IPS-15b (cell line): ENCODE measurements around the gene SLC22A15.

Experiments used
- H3K27me3 ChIP-seq: one replicate; pipeline ENCODE4 v1.6.1; 2013; ENCODE audit warnings: low read length; ENCODE audit not compliant: control insufficient read depth, insufficient read depth
- H3K36me3 ChIP-seq: one replicate; pipeline ENCODE4 v1.6.1; 2013; ENCODE audit warnings: low read length; ENCODE audit not compliant: control insufficient read depth, insufficient read depth
- H3K4me1 ChIP-seq: one replicate; pipeline ENCODE4 v1.6.1; 2013; ENCODE audit warnings: mild to moderate bottlenecking, low read length; ENCODE audit not compliant: control insufficient read depth, insufficient read depth
- H3K4me3 ChIP-seq: one replicate; pipeline ENCODE4 v1.5.1; 2013; ENCODE audit warnings: low read depth, low read length
- H3K9ac ChIP-seq: one replicate; pipeline ENCODE4 v1.6.1; 2013; ENCODE audit warnings: low read depth, mild to moderate bottlenecking, low read length
- H3K9me3 ChIP-seq: one replicate; pipeline ENCODE4 v1.6.1; 2013; ENCODE audit warnings: mild to moderate bottlenecking, low read length; ENCODE audit not compliant: control insufficient read depth, insufficient read depth

Gene SLC22A15

DNA sequence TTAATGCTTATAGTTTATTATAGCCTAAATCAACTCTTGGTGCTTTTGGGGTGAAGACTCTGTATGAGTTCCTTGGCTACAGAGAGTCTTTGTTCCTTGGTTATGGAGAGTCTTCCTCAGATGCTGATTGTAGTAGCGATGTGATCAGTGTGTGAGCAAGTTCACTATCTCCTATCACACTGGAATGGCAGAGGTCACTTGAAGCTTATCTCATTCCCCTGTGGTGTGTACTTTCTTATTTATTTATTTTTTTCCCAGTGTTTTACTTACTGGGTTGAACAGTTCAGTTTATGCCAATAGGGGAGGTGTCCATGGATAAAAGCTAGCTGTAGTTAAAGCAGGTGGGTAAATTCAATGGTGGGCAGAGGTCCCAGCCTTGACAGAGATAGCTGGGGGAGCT lies 114.8 kb downstream of the SLC22A15 start:
- no peaks in the 10 kb centered on the region for H3K27me3 ChIP-seq
- H3K4me1 ChIP-seq, result no peaks in the 10 kb centered on the region
- no peaks in the 10 kb centered on the region for H3K9me3 ChIP-seq
- H3K4me3 ChIP-seq, result no peak overlapping the region
- H3K36me3 ChIP-seq, result no peaks in the 10 kb centered on the region
- no peak overlapping the region for H3K9ac ChIP-seq

DNA sequence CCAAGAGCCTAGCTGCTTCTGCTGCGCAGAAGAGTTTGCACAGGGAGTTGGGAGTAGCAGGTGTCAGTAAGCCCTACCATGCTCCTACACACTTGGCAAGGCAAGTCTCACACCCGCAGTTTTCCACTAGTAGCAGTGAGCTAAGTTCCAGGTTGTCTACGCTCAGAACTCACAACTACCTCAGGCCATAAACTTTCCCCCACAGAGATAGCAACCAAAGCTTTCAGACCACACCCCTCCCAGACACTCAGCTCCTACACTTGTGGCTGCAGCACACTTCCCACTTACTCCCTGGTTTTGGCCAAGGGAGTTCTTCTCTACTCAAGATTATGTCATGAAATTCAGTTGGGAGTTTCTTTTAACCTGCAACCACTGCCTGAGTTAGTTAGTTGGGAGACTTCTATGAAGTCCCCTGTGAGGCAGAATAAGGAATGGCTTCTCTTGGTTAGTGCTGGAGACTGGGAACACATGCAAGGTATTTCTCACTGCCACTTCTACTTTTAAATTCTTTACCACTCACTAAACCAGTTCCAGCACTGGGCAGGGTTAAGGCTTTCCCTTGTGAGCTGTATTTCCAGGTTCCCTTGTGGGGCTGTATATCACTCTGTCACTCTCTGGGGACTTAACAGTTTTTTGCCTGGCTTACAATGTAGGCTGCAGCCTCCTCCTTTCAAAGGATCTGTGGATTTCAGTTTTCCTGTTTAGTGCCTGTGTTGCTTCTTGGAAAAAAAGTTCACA lies 116.6 kb downstream of the SLC22A15 start:
- Histone ChIP-seq H3K9me3 (no peaks in the 10 kb centered on the region), H3K4me1 (no peaks in the 10 kb centered on the region), H3K36me3 (no peaks in the 10 kb centered on the region), H3K9ac (no peak overlapping the region), H3K27me3 (no peaks in the 10 kb centered on the region), H3K4me3 (no peak overlapping the region)

DNA sequence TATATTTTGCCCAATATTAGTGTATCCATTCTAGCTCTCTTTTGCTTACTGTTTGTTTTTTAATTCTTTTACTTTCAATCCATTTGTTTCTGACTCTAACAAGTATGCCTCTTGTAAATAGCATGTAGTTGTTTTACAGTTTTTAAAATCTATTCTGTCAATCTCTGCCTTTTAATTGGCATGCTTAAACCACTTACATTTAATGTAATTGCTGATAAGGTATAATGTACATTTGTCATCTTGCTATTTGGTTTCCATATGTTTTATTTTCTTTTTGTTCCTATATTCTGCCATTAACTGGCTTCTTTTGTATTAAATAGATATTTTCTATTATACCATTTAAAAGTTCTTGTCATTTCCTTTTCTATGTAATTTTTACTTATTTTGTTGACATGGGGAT lies 118.7 kb downstream of the SLC22A15 start:
- Histone ChIP-seq H3K4me1 (no peaks in the 10 kb centered on the region), H3K9ac (no peak overlapping the region), H3K9me3 (no peaks in the 10 kb centered on the region), H3K4me3 (no peak overlapping the region), H3K27me3 (no peaks in the 10 kb centered on the region), H3K36me3 (no peaks in the 10 kb centered on the region)

DNA sequence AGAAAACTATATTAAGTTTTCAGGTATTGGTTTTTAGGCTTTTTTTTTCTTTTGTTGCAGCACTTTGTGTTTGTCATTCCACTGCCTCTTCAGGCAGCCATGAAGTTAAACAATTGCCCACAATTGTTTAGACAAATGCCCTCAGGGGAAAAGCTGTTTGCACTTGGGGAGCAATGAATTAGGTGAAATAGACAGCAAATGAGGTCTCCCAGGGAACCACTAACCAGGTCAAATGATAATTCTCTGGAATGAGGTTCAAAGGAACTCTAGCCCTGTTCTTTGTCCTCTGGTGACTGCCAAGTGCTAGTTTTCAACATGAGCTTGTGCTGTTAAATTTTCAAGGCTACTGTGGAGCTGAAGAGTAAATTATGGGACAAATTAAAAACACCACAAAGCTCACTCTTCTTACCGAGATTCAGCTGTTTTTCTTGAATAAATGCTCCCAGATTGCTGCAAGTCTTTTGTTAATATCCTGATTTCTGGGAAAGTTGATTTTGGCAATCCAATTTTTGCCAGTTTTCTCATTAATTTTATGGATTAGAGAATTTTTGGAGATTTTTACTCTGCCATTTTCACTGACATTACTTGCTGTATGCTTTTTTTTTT lies 119.8 kb downstream of the SLC22A15 start:
- H3K9ac ChIP-seq, result no peak overlapping the region
- H3K4me1 ChIP-seq, result no peaks in the 10 kb centered on the region

DNA sequence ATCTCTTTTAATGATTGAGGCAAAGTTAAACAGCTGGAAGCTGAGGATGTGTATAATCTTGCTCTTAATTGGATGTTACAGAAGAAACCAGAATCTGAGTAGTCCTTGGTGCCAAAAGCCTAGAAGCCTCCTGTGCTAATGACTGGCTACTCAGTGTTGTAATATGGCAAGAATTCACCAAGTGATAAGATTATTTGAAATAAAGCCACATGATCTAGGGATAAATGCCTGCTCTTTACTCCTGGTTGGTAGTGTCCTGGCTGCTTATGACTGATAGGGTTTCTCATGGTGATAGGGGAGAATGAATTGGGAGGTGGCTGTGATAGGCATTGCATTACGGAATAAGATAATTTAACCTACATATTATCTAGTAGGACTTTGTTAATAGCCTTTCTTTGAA lies 121.3 kb downstream of the SLC22A15 start:
- Histone ChIP-seq H3K9me3 (no peaks in the 10 kb centered on the region), H3K4me1 (no peaks in the 10 kb centered on the region), H3K4me3 (no peak overlapping the region), H3K36me3 (no peaks in the 10 kb centered on the region), H3K9ac (no peak overlapping the region), H3K27me3 (no peaks in the 10 kb centered on the region)

More for the DNA sequence above, 119.8 kb downstream of the SLC22A15 start:
- Histone ChIP-seq H3K9me3 (no peaks in the 10 kb centered on the region), H3K36me3 (no peaks in the 10 kb centered on the region), H3K27me3 (no peaks in the 10 kb centered on the region), H3K4me3 (no peak overlapping the region)

DNA sequence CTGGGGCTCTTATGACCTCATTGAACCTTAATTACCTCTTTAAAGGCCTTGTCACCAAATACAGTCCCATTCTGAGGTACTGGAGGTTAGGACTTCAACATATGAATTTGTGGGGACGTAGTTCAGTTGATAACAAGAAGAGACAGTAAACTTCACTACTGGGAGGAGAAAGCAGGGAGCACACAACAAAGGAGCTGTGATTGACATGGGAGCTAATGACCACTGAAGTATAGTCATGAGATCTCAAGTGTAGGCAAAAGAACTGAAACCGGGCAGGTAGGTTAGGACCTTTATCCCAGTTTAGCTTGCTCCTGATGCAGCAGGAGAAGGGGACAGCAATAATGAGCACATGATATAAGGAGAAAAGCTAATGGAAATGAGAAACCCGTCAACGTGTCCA lies 123.1 kb downstream of the SLC22A15 start:
- H3K9ac ChIP-seq, result no peak overlapping the region
- H3K4me1 ChIP-seq, result no peaks in the 10 kb centered on the region
- H3K4me3 ChIP-seq, result no peak overlapping the region
- no peaks in the 10 kb centered on the region for H3K36me3 ChIP-seq
- no peaks in the 10 kb centered on the region for H3K9me3 ChIP-seq
- no peaks in the 10 kb centered on the region for H3K27me3 ChIP-seq

DNA sequence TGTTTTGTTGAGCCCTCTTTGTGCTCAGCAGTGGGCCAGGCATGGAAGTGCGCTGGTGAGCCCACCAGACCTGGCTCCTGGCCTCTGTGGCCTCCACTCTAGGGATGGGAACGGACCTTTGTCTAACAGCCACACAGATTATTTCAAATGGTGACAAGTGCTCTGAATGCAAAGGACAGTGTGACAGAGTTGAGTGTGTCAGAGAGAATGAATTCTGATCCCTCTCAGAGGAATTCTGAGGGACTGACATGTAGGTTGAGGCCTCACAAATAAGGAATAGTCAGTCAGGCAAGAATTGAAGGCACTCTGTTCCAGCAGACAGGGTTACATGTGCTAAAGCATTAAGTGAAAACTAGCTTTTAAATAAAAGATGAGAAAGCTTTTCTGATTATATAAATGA lies 123.6 kb downstream of the SLC22A15 start:
- no peaks in the 10 kb centered on the region for H3K9me3 ChIP-seq
- H3K27me3 ChIP-seq, result no peaks in the 10 kb centered on the region
- no peak overlapping the region for H3K4me3 ChIP-seq
- no peak overlapping the region for H3K9ac ChIP-seq
- H3K4me1 ChIP-seq, result no peaks in the 10 kb centered on the region
- no peaks in the 10 kb centered on the region for H3K36me3 ChIP-seq

DNA sequence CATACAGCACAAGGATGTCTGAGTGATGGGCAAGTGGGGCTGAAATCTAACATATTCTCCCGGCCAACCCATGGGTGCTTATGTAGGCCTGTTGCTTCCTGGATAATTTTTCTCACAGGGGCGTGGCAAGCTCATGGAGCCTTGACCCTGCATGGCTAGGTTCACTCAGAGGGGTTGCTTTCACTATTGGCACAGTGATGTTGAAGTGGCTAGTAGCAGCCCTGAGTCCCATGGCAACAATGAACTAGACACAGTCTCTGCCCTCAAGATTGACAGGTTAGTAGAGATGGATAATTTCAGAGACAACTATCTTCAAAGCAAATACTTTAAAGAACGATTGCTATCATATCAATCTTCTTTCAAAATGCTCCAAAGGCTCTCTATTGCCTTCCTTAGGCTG lies 128.4 kb downstream of the SLC22A15 start:
- no peaks in the 10 kb centered on the region for H3K4me1 ChIP-seq
- no peaks in the 10 kb centered on the region for H3K9me3 ChIP-seq
- no peak overlapping the region for H3K9ac ChIP-seq
- H3K36me3 ChIP-seq, result no peaks in the 10 kb centered on the region
- no peak overlapping the region for H3K4me3 ChIP-seq
- H3K27me3 ChIP-seq, result no peaks in the 10 kb centered on the region

DNA sequence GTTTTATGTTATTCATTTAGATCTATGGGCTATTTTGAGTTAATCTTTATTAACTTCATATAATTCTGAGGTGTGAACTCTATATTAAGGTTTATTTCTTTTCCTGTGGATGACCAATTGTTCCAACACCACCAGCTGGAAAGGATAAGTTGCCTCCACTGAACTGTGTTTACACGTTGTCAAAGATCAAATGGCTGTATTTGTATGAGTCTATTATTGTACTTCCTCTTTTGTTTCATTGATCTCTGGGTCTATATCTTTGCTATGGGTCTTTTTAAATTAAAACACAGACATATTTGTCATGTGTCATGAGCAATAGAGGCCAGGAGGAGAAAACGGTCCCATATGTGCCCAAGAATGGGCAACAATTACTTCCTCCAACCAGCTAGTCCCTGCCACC lies 129.7 kb downstream of the SLC22A15 start:
- H3K27me3 ChIP-seq, result no peaks in the 10 kb centered on the region
- no peaks in the 10 kb centered on the region for H3K36me3 ChIP-seq
- H3K9ac ChIP-seq, result no peak overlapping the region
- H3K9me3 ChIP-seq, result no peaks in the 10 kb centered on the region
- no peak overlapping the region for H3K4me3 ChIP-seq
- no peaks in the 10 kb centered on the region for H3K4me1 ChIP-seq

DNA sequence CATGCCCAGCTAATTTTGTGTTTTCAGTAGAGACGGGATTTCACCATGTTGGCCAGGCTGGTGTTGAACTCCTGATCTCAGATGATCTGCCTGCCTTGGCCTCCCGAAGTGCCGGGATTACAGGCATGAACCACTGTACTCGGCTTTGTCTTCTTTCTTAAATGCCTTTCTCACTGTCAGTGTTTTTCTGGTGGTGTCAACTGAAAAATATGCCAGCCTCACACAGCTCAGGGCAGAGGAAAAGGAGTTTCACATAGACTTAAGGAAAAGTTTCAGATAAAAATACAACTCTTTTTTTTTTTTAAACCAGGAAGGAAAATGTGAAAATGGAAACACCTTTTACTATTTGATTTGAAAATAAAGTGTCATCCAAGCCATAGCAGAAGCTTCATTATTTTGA lies 130.3 kb downstream of the SLC22A15 start:
- Histone ChIP-seq H3K9ac (no peak overlapping the region), H3K4me3 (no peak overlapping the region), H3K27me3 (no peaks in the 10 kb centered on the region), H3K36me3 (no peaks in the 10 kb centered on the region), H3K9me3 (no peaks in the 10 kb centered on the region), H3K4me1 (no peaks in the 10 kb centered on the region)

DNA sequence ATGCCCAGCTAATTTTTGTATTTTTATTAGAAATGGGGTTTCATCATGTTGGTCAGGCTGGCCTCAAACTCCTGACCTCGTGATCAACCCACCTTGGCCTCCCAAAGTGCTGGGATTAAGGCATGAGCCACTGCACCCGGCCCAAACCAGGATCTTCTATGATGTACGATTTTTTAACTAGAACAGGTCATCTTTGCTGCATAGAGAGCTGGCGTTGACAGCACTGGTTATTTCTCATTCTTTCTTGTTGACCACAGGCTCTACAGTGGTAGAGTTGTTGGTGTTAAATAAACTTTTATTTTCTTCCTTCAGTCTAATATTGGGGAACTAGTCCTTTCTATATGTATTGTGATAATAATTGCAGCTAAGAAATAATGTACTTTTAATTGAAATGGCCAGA lies 131.1 kb downstream of the SLC22A15 start:
- H3K4me3 ChIP-seq, result no peak overlapping the region
- no peak overlapping the region for H3K9ac ChIP-seq
- H3K4me1 ChIP-seq, result no peaks in the 10 kb centered on the region
- no peaks in the 10 kb centered on the region for H3K36me3 ChIP-seq
- H3K9me3 ChIP-seq, result no peaks in the 10 kb centered on the region
- no peaks in the 10 kb centered on the region for H3K27me3 ChIP-seq
